ENCODE measurements around the gene CSMD2.

DNA sequence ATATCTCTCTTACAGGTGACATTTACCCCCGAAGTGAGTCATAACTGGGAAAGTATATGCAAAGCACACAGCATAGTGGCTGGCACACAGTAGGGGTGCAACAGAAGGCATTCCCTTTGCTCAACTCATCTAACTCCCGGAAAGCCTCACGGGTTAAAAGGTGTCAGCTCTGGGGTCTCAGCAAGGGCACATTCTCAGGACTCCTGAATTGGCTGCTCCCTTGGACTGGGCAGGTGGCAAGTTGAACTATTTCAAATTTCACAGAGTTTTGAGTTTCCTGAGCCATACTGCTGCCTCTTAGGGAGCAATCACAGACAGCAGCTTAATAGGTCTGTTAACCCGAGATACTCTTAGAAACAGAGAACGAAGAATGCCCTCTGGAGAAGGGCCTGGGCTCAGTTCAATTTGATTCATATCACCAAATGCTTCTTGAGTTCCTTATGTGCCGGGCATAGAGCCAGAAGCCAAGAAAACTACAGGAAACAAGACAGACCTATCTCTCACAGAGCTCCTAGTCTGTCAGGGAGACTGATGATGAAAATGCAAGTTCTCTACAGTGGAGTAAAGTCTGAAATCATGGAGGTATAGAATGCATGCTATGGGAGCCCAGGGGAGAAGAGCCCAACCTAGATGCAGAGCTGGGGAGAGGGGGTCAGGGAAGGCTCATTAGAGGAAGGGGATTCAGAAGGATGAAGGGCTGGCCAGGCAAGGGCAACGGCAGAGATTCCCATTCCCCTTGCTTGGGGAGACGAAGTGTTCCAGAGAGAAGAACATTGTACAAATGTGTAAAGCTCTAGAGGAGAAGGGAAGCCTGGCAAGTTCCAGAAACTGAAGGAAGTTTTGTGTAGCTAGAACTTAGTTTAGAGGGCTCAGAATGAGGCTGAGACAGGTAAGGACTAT, 445.0 kb downstream of the CSMD2 start:
- TF ChIP-seq, protein P1, sequence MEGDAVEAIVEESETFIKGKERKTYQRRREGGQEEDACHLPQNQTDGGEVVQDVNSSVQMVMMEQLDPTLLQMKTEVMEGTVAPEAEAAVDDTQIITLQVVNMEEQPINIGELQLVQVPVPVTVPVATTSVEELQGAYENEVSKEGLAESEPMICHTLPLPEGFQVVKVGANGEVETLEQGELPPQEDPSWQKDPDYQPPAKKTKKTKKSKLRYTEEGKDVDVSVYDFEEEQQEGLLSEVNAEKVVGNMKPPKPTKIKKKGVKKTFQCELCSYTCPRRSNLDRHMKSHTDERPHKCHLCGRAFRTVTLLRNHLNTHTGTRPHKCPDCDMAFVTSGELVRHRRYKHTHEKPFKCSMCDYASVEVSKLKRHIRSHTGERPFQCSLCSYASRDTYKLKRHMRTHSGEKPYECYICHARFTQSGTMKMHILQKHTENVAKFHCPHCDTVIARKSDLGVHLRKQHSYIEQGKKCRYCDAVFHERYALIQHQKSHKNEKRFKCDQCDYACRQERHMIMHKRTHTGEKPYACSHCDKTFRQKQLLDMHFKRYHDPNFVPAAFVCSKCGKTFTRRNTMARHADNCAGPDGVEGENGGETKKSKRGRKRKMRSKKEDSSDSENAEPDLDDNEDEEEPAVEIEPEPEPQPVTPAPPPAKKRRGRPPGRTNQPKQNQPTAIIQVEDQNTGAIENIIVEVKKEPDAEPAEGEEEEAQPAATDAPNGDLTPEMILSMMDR (conservative IDR thresholded peaks at IDR 0.05; ENCODE audit: low read depth in 2 of 2), result no peak
- no peak for TF ChIP-seq POLR2AphosphoS5 (IDR thresholded peaks at IDR 0.05; ENCODE audit: low read depth)
- TF ChIP-seq JUNB (IDR thresholded peaks at IDR 0.05; ENCODE audit: unreplicated experiment), result no peak
- TF ChIP-seq CREB1 (CRISPR knock-in tag; IDR thresholded peaks at IDR 0.05; ENCODE audit: low read depth), result no peak
- TF ChIP-seq EZH2 (IDR thresholded peaks at IDR 0.05; ENCODE audit: low read depth, unreplicated experiment), result no peak
- no peak for TF ChIP-seq STAT1 (IDR thresholded peaks at IDR 0.05; ENCODE audit: unreplicated experiment)
- TF ChIP-seq ZNF462 (CRISPR knock-in tag; IDR thresholded peaks at IDR 0.05), result no peak
- TF ChIP-seq, protein P2, sequence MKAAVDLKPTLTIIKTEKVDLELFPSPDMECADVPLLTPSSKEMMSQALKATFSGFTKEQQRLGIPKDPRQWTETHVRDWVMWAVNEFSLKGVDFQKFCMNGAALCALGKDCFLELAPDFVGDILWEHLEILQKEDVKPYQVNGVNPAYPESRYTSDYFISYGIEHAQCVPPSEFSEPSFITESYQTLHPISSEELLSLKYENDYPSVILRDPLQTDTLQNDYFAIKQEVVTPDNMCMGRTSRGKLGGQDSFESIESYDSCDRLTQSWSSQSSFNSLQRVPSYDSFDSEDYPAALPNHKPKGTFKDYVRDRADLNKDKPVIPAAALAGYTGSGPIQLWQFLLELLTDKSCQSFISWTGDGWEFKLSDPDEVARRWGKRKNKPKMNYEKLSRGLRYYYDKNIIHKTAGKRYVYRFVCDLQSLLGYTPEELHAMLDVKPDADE (IDR thresholded peaks at IDR 0.05), result no peak
- no peak for TF ChIP-seq EZH2phosphoT487 (IDR thresholded peaks at IDR 0.05; ENCODE audit: unreplicated experiment)
